AG04450 (cell line): ENCODE results near the gene ENTPD8. TPM values are rescaled to one million over a fixed set of nuclear protein-coding genes. Genes with fewer than 3 reads are reported as not detected.

Experiments
- CTCF ChIA-PET: fragments of 300-600, 350-600 bp; formaldehyde crosslinking; extraction: SDS; loops from one replicate; lab custom pipeline; 2022; ENCODE audit warnings: antibody characterized with exemption, inconsistent platforms; lab: Charles Lee
- POLR2A ChIA-PET: fragments of 350-600 bp; formaldehyde crosslinking; extraction: SDS; loops from one replicate; lab custom pipeline; 2021; ENCODE audit warnings: antibody characterized with exemption, inconsistent platforms; lab: Yijun Ruan, JAX
- DNase-seq: peaks from one replicate; pipeline ENCODE4 v3.0.0-alpha.2; 2011; ENCODE audit warnings: low read depth, low spot score
- H3K27ac ChIP-seq: one replicate; pipeline ENCODE4 v1.5.1; 2012; ENCODE audit warnings: low read depth, low read length, control low read depth
- H3K27me3 ChIP-seq: one replicate; pipeline ENCODE4 v1.6.0; 2012; ENCODE audit warnings: low read length; ENCODE audit not compliant: control insufficient read depth, insufficient read depth
- H3K4me3 ChIP-seq: 2 replicates; pipeline ENCODE4 v1.5.1; 2011; ENCODE audit warnings: mild to moderate bottlenecking, low read depth, low read length, control low read depth
- H3K9me3 ChIP-seq: 2 replicates; pipeline ENCODE4 v1.5.1; 2012; ENCODE audit warnings: low read length; ENCODE audit not compliant: control insufficient read depth, insufficient read depth
- CTCF ChIP-seq: IDR thresholded peaks from 2 replicates; pipeline ENCODE4 v1.5.1; 2011; ENCODE audit warnings: low read depth, low read length, control low read depth, inconsistent platforms
- polyA plus RNA-seq: library from polyadenylated mRNA; depleted of rRNA; stranded (reverse); fragments of >200 nt; gene quantifications from 2 replicates; pipeline ENCODE4 v1.2.3, GENCODE V29; 2011

ENTPD8 gene
- polyA plus RNA-seq, 1 experiment: not detected

- Histone ChIP-seq H3K9me3 (peaks cover 3% of the 10 kb centered on the region; the same call in 1 of the 2 replicates), H3K27me3 (peaks cover 4% of the 10 kb centered on the region), H3K4me3 (peak overlapping the region; percentile 69), H3K27ac (no peak overlapping the region)
- POLR2A ChIA-PET: no interaction called here
- CTCF ChIA-PET: no interaction called here
- DNase-seq: no peak
- no peak for TF ChIP-seq CTCF
Observed at GRCh38 chr9:137457406-137458193, 16.4 kb upstream of the ENTPD8 start.

DNA sequence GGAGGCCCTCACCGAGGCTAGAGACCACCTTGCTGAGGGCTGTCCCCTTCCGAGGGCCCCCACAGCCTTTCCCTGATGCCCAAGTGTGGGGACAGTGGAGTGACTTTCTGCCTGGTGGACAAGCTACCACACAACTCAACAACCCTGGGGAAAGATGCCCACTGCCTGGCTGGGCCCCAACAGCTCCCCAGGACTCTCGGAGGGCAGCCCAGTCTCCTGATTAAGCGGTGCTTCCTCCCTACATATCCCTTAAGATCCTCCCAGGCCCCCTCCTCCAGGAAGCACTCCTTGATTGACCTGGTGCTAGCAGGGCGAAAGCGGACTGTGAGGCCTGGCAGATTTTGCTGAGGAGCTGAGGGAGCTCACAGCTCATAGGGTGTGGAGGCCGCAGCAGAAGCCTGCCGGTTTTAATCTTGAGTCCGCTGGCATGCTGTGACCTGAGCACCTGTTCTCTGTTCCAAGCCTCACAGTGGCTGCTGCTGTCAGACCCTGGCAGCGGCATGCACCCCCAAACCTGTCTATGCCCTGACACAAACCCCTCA, 15.8 kb upstream of the ENTPD8 start:
- POLR2A ChIA-PET: no interaction called here
- peak overlapping the region; percentile 31 for H3K27ac ChIP-seq
- CTCF ChIA-PET: interaction anchor here (0.6 kb wide), 1 partner anchor 9 kb away, joined by 3 read pairs; no protein-coding TSS in a partner anchor

DNA sequence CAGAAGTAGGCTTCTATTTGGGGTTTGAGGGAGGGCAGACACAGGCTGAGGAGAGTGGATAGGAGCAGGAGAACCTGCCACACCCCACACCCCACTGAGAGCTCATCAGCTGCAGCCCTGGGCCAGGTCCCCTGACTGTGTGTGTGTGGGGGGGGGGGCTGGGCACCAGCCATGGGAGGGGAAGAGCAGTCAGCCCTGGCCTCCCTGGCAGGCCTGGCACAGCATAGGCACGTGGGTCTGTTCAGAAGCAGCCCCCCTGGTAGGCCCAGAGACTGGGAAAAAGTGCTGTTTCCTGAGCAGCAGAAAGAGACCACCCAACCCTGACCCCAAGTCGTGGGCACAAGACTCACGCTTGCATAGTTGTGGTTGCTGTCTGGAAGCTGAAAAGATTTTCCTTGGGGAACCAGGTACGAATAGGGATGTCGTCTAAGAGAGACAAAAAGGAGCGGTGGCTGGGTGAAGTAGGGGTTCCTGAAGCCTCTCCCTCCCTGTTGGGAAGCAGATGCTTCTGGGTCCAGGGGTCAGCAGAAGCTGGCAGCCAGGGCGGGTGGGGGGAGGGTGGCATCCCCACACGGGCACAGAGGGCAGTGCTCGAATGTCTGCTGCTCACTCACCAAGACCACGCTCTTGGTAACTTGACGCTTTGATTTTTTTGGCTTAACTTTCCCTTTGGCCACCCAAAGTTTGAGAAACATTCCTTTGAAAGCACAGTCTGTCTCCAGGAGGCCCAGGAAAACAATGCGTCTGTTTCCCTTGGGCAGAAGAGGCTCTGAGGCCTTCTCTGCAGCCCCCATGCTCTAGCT, 15.1 kb upstream of the ENTPD8 start:
- H3K4me3 ChIP-seq: no peak overlapping the region
- no peaks in the 10 kb centered on the region; the same call in 1 of the 2 replicates for H3K9me3 ChIP-seq
- no peak for DNase-seq
- peak overlapping the region; percentile 31 for H3K27ac ChIP-seq
- TF ChIP-seq CTCF: no peak
- CTCF ChIA-PET: interaction anchor here (0.6 kb wide), 1 partner anchor 8 kb away, joined by 3 read pairs; no protein-coding TSS in a partner anchor
- H3K27me3 ChIP-seq: no peaks in the 10 kb centered on the region
- POLR2A ChIA-PET: interaction anchor here (0.7 kb wide), 1 partner anchor 158 kb away, joined by 7 read pairs; no protein-coding TSS in a partner anchor

More for the DNA sequence above, 15.8 kb upstream of the ENTPD8 start:
- peaks cover 3% of the 10 kb centered on the region; the same call in 1 of the 2 replicates for H3K9me3 ChIP-seq
- no peak overlapping the region for H3K4me3 ChIP-seq
- no peak for DNase-seq
- TF ChIP-seq CTCF: no peak
- no peaks in the 10 kb centered on the region for H3K27me3 ChIP-seq

- no peak for DNase-seq
- TF ChIP-seq CTCF: no peak
- POLR2A ChIA-PET: interaction anchor here (0.6 kb wide), 1 partner anchor 23 kb away, joined by 7 read pairs; no protein-coding TSS in a partner anchor
- Histone ChIP-seq H3K4me3 (no peak overlapping the region), H3K27me3 (no peaks in the 10 kb centered on the region), H3K27ac (no peak overlapping the region), H3K9me3 (no peaks in the 10 kb centered on the region; the same call in 1 of the 2 replicates)
- CTCF ChIA-PET: no interaction called here
Observed at GRCh38 chr9:137455359-137455991, 14.3 kb upstream of the ENTPD8 start.
